GM23248 (cell line): ENCODE results near the gene GRIP2. TPM values are rescaled to one million over a fixed set of nuclear protein-coding genes. Genes with fewer than 3 reads are reported as not detected.

Source experiments
- DNase-seq: peaks from one replicate; pipeline ENCODE4 v3.0.0-alpha.2; 2015
- H2AFZ ChIP-seq: fragments of 200-600 bp; sonication (generic); 2 replicates; pipeline ENCODE4 v1.6.1; 2016; ENCODE audit warnings: antibody characterized with exemption
- H3F3A ChIP-seq: fragments of 200-600 bp; sonication (generic); 2 replicates; pipeline ENCODE4 v1.6.1; 2016; ENCODE audit warnings: mild to moderate bottlenecking, antibody characterized with exemption, mixed run types; ENCODE audit not compliant: insufficient read depth
- H3K27ac ChIP-seq: fragments of 200-600 bp; sonication (generic); 2 replicates; pipeline ENCODE4 v1.5.1; 2016; ENCODE audit warnings: mild to moderate bottlenecking
- H3K27me3 ChIP-seq: fragments of 200-600 bp; sonication (generic); replicated peaks from 2 replicates; pipeline ENCODE4 v1.6.1; 2016; ENCODE audit warnings: mild to moderate bottlenecking; ENCODE audit not compliant: insufficient read depth
- H3K36me3 ChIP-seq: fragments of 200-600 bp; sonication (generic); 2 replicates; pipeline ENCODE4 v1.6.1; 2016; ENCODE audit warnings: low read depth, mild to moderate bottlenecking
- H3K4me1 ChIP-seq: fragments of 200-600 bp; sonication (generic); 2 replicates; pipeline ENCODE4 v1.6.1; 2016; ENCODE audit warnings: mild to moderate bottlenecking; ENCODE audit not compliant: insufficient read depth
- H3K4me2 ChIP-seq: fragments of 200-600 bp; sonication (generic); one replicate; pipeline ENCODE4 v1.6.1; 2016; ENCODE audit warnings: mild to moderate bottlenecking; ENCODE audit not compliant: unreplicated experiment
- H3K4me3 ChIP-seq: fragments of 200-600 bp; sonication (generic); 2 replicates; pipeline ENCODE4 v1.5.1; 2016; ENCODE audit warnings: mild to moderate bottlenecking
- H3K79me2 ChIP-seq: fragments of 200-600 bp; sonication (generic); 2 replicates; pipeline ENCODE4 v1.6.1; 2016; ENCODE audit warnings: mild to moderate bottlenecking; ENCODE audit not compliant: insufficient read depth
- H3K9ac ChIP-seq: fragments of 200-600 bp; sonication (generic); 2 replicates; pipeline ENCODE4 v1.6.1; 2016; ENCODE audit warnings: mild to moderate bottlenecking
- H3K9me2 ChIP-seq: fragments of 200-600 bp; sonication (generic); 2 replicates; pipeline ENCODE4 v1.6.1; 2016; ENCODE audit warnings: mixed run types, mild to moderate bottlenecking, moderate library complexity; ENCODE audit not compliant: insufficient read depth
- H3K9me3 ChIP-seq: fragments of 200-600 bp; sonication (generic); one replicate; pipeline ENCODE4 v1.6.1; 2017; ENCODE audit warnings: low read depth
- H4K20me1 ChIP-seq: fragments of 200-600 bp; sonication (generic); 2 replicates; pipeline ENCODE4 v1.6.0; 2016; ENCODE audit not compliant: insufficient read depth
- EZH2 ChIP-seq: fragments of 200-600 bp; sonication (generic); IDR thresholded peaks from 2 replicates; pipeline ENCODE4 v1.6.1; 2018; ENCODE audit warnings: antibody characterized with exemption, mild to moderate bottlenecking; ENCODE audit not compliant: insufficient read depth, poor library complexity, severe bottlenecking
- EZH2phosphoT487 ChIP-seq: fragments of 200-600 bp; sonication (generic); IDR thresholded peaks from 2 replicates; pipeline ENCODE4 v1.6.1; 2018; ENCODE audit warnings: antibody characterized with exemption, moderate library complexity, mild to moderate bottlenecking, low read depth; ENCODE audit not compliant: insufficient read depth
- WGBS, 2 experiments: methylation state at CpG; one replicate each; pipeline ENCODE4 v1.1.6; 2015 to 2017; ENCODE audit warnings: low lambda C conversion rate in 2 of 2, low coverage in 1 of 2; ENCODE audit errors: missing lambda C conversion rate in 2 of 2; 5-methylcytosine and 5-hydroxymethylcytosine counted together
- in situ Hi-C: fragments of 300-500 bp; cut with MboI; formaldehyde crosslinking; loops from 2 replicates; pipeline ENCODE4 v1.15.0; 2020
- polyA plus RNA-seq: library from polyadenylated mRNA; unstranded; fragments of >200 nt; fragmentation: Nextera tagmentation; extraction: Ambion mirVana; gene quantifications from 2 replicates; pipeline ENCODE4 v1.2.1, GENCODE V29; 2016
- total RNA-seq: library from RNA; depleted of rRNA; stranded (reverse); fragments of >200 nt; shearing (Covaris generic); gene quantifications from 2 replicates; pipeline ENCODE4 v1.2.3, GENCODE V29; 2014

The GRIP2 gene
- total and polyA plus RNA-seq, 2 experiments from 2014 or later, result 0.11 to 0.14 TPM

- Histone ChIP-seq H3K4me1 (no peaks in the 10 kb centered on the region), H3F3A (no peaks in the 10 kb centered on the region), H2AFZ (no peak overlapping the region), H3K4me2 (no peak overlapping the region), H4K20me1 (no peaks in the 10 kb centered on the region), H3K4me3 (no peak overlapping the region), H3K9ac (no peak overlapping the region), H3K27me3 (no peaks in the 10 kb centered on the region), H3K27ac (no peak overlapping the region), H3K9me2 (no peaks in the 10 kb centered on the region), H3K36me3 (no peaks in the 10 kb centered on the region; the same call in 1 of the 2 replicates), H3K9me3 (no peaks in the 10 kb centered on the region), H3K79me2 (no peaks in the 10 kb centered on the region)
- no peak for DNase-seq
- in situ Hi-C loops, result no loop called here
- WGBS, 2 experiments, result 88 to 90% methylated on average over 5 of the region's 5 CpGs
- TF ChIP-seq EZH2phosphoT487 (no peak), EZH2 (no peak)
These were observed 53.7 kb downstream of the GRIP2 start for GRCh38 chr3:14486460-14486859.

GRCh38 chr3:14485981-14486380 lies 54.2 kb downstream of the GRIP2 start:
- H4K20me1 ChIP-seq, result no peaks in the 10 kb centered on the region
- H3K4me2 ChIP-seq, result no peak overlapping the region
- no peaks in the 10 kb centered on the region for H3K27me3 ChIP-seq
- H3K4me3 ChIP-seq, result no peak overlapping the region
- no peaks in the 10 kb centered on the region for H3K9me2 ChIP-seq
- no peaks in the 10 kb centered on the region for H3K4me1 ChIP-seq
- no peaks in the 10 kb centered on the region for H3F3A ChIP-seq
- no peak overlapping the region for H2AFZ ChIP-seq
- in situ Hi-C loops, result no loop called here
- no peaks in the 10 kb centered on the region for H3K79me2 ChIP-seq
- TF ChIP-seq EZH2, result no peak
- TF ChIP-seq EZH2phosphoT487, result no peak
- no peak for DNase-seq
- H3K27ac ChIP-seq, result no peak overlapping the region
- H3K36me3 ChIP-seq, result no peaks in the 10 kb centered on the region; the same call in 1 of the 2 replicates
- no peak overlapping the region for H3K9ac ChIP-seq
- no peaks in the 10 kb centered on the region for H3K9me3 ChIP-seq
- 79 to 86% methylated on average over 3 of the region's 3 CpGs for WGBS, 2 experiments

- no peak for TF ChIP-seq EZH2phosphoT487
- TF ChIP-seq EZH2, result no peak
- no peaks in the 10 kb centered on the region for H3K27me3 ChIP-seq
- H3K27ac ChIP-seq, result no peak overlapping the region
- no peak overlapping the region for H2AFZ ChIP-seq
- no peaks in the 10 kb centered on the region for H3K9me2 ChIP-seq
- DNase-seq, result no peak
- H3K4me3 ChIP-seq, result no peak overlapping the region
- no peaks in the 10 kb centered on the region for H3K9me3 ChIP-seq
- peaks cover 2% of the 10 kb centered on the region; the same call in 1 of the 2 replicates for H3K36me3 ChIP-seq
- H3F3A ChIP-seq, result no peaks in the 10 kb centered on the region
- H3K4me1 ChIP-seq, result no peaks in the 10 kb centered on the region
- WGBS, 2 experiments, result 91 to 92% methylated on average over 17 of the region's 17 CpGs
- H3K79me2 ChIP-seq, result no peaks in the 10 kb centered on the region
- no peaks in the 10 kb centered on the region for H4K20me1 ChIP-seq
- H3K9ac ChIP-seq, result no peak overlapping the region
- H3K4me2 ChIP-seq, result no peak overlapping the region
- in situ Hi-C loops, result no loop called here
These were observed 55.4 kb downstream of the GRIP2 start for GRCh38 chr3:14484741-14485140.

GRCh38 chr3:14483286-14483685 lies 56.9 kb downstream of the GRIP2 start:
- H3F3A ChIP-seq, result no peaks in the 10 kb centered on the region
- H3K27ac ChIP-seq, result no peak overlapping the region
- no peak for DNase-seq
- no peak overlapping the region for H3K9ac ChIP-seq
- no peak overlapping the region for H2AFZ ChIP-seq
- no peaks in the 10 kb centered on the region for H3K9me2 ChIP-seq
- no peak overlapping the region for H3K4me3 ChIP-seq
- no peak overlapping the region for H3K4me2 ChIP-seq
- no peaks in the 10 kb centered on the region for H3K4me1 ChIP-seq
- in situ Hi-C loops, result no loop called here
- TF ChIP-seq EZH2, result no peak
- TF ChIP-seq EZH2phosphoT487, result no peak
- no peaks in the 10 kb centered on the region for H3K79me2 ChIP-seq
- no peaks in the 10 kb centered on the region for H3K9me3 ChIP-seq
- no peaks in the 10 kb centered on the region for H4K20me1 ChIP-seq
- no peaks in the 10 kb centered on the region for H3K27me3 ChIP-seq
- WGBS, 2 experiments, result 100% methylated on average over 1 of the region's 1 CpG
- peaks cover 9% of the 10 kb centered on the region; the same call in 1 of the 2 replicates for H3K36me3 ChIP-seq

GRCh38 chr3:14482271-14482721 lies 57.8 kb downstream of the GRIP2 start:
- TF ChIP-seq EZH2phosphoT487, result no peak
- TF ChIP-seq EZH2, result no peak
- H3K27me3 ChIP-seq, result no peaks in the 10 kb centered on the region
- peaks cover 14% of the 10 kb centered on the region; the same call in 1 of the 2 replicates for H3K36me3 ChIP-seq

More at GRCh38 chr3:14482271-14482721, 57.8 kb downstream of the GRIP2 start:
- no peak for DNase-seq
- Histone ChIP-seq H3K4me1 (no peaks in the 10 kb centered on the region), H3K9me3 (no peaks in the 10 kb centered on the region), H3K9ac (no peak overlapping the region), H2AFZ (no peak overlapping the region), H3K79me2 (no peaks in the 10 kb centered on the region), H4K20me1 (no peaks in the 10 kb centered on the region), H3K4me2 (no peak overlapping the region), H3K9me2 (no peaks in the 10 kb centered on the region), H3K27ac (no peak overlapping the region), H3F3A (no peaks in the 10 kb centered on the region), H3K4me3 (no peak overlapping the region)
- 76 to 83% methylated on average over 2 of the region's 2 CpGs for WGBS, 2 experiments
- in situ Hi-C loops, result no loop called here
